Measurements from ENCODE around the gene NDOR1.
A peak's percentile ranks its signal among the peaks of the same experiment; 100 is the strongest.

Gene NDOR1

GRCh38 chr9:137205126-137206069 lies at the start of gene NDOR1, which contains the start of gene TMEM203:
Gene NDOR1, plus strand, starts transcription at chr9:137205700. Its CDS starts 78 bp downstream, at chr9:137205778.
Gene TMEM203, minus strand, starts transcription at chr9:137205648. Its CDS starts 234 bp downstream, at chr9:137205414.
- Mint-ChIP-seq H3K36me3 (ENCODE audit: low read depth) (peaks cover 26% of the 10 kb centered on the region), H3K27ac (peak within 1 kb of the TSS; percentile 94), H3K4me1 (ENCODE audit: low read depth) (peaks cover 48% of the 10 kb centered on the region), H3K4me3 (peak within 1 kb of the TSS; percentile 93), H3K9me3 (no peaks in the 10 kb centered on the region), H3K27me3 (no peaks in the 10 kb centered on the region)

- peak overlapping the region; percentile 47 for H3K4me3 Mint-ChIP-seq
- H3K36me3 Mint-ChIP-seq (ENCODE audit: low read depth): no peaks in the 10 kb centered on the region
- H3K27me3 Mint-ChIP-seq: peaks cover 33% of the 10 kb centered on the region
- H3K27ac Mint-ChIP-seq: no peak overlapping the region
- peaks cover 15% of the 10 kb centered on the region for H3K4me1 Mint-ChIP-seq (ENCODE audit: low read depth)
- no peaks in the 10 kb centered on the region for H3K9me3 Mint-ChIP-seq
Measured at GRCh38 chr9:137156567-137157375, 48.7 kb upstream of the NDOR1 start.

- H3K36me3 Mint-ChIP-seq (ENCODE audit: low read depth): no peaks in the 10 kb centered on the region
- H3K27me3 Mint-ChIP-seq: peaks cover 34% of the 10 kb centered on the region
- no peak overlapping the region for H3K27ac Mint-ChIP-seq
- no peaks in the 10 kb centered on the region for H3K9me3 Mint-ChIP-seq
- H3K4me3 Mint-ChIP-seq: no peak overlapping the region
- H3K4me1 Mint-ChIP-seq (ENCODE audit: low read depth): peaks cover 12% of the 10 kb centered on the region
Measured at GRCh38 chr9:137157618-137158415, 47.7 kb upstream of the NDOR1 start.

- H3K4me1 Mint-ChIP-seq (ENCODE audit: low read depth): peaks cover 12% of the 10 kb centered on the region
- no peak overlapping the region for H3K4me3 Mint-ChIP-seq
- no peak overlapping the region for H3K27ac Mint-ChIP-seq
- no peaks in the 10 kb centered on the region for H3K36me3 Mint-ChIP-seq (ENCODE audit: low read depth)
- H3K27me3 Mint-ChIP-seq: peaks cover 40% of the 10 kb centered on the region
- no peaks in the 10 kb centered on the region for H3K9me3 Mint-ChIP-seq
Measured at GRCh38 chr9:137158625-137159024, 46.9 kb upstream of the NDOR1 start.

- Mint-ChIP-seq H3K4me3 (no peak overlapping the region), H3K9me3 (no peaks in the 10 kb centered on the region), H3K27me3 (peaks cover 40% of the 10 kb centered on the region), H3K36me3 (ENCODE audit: low read depth) (no peaks in the 10 kb centered on the region), H3K4me1 (ENCODE audit: low read depth) (peaks cover 12% of the 10 kb centered on the region), H3K27ac (no peak overlapping the region)
Measured at GRCh38 chr9:137159105-137160053, 46.1 kb upstream of the NDOR1 start.

GRCh38 chr9:137160054-137160425 lies 45.5 kb upstream of the NDOR1 start:
- H3K4me1 Mint-ChIP-seq (ENCODE audit: low read depth): peaks cover 12% of the 10 kb centered on the region
- no peak overlapping the region for H3K27ac Mint-ChIP-seq
- H3K27me3 Mint-ChIP-seq: peaks cover 36% of the 10 kb centered on the region
- no peaks in the 10 kb centered on the region for H3K9me3 Mint-ChIP-seq
- H3K36me3 Mint-ChIP-seq (ENCODE audit: low read depth): no peaks in the 10 kb centered on the region
- no peak overlapping the region for H3K4me3 Mint-ChIP-seq

- Mint-ChIP-seq H3K27ac (no peak overlapping the region), H3K4me1 (ENCODE audit: low read depth) (peaks cover 12% of the 10 kb centered on the region), H3K9me3 (no peaks in the 10 kb centered on the region), H3K36me3 (ENCODE audit: low read depth) (no peaks in the 10 kb centered on the region), H3K4me3 (no peak overlapping the region), H3K27me3 (peaks cover 32% of the 10 kb centered on the region)
Measured at GRCh38 chr9:137160716-137161557, 44.6 kb upstream of the NDOR1 start.

GRCh38 chr9:137161558-137162486 lies 43.7 kb upstream of the NDOR1 start:
- Mint-ChIP-seq H3K4me3 (no peak overlapping the region), H3K27me3 (peaks cover 35% of the 10 kb centered on the region), H3K4me1 (ENCODE audit: low read depth) (peaks cover 12% of the 10 kb centered on the region), H3K9me3 (no peaks in the 10 kb centered on the region), H3K36me3 (ENCODE audit: low read depth) (no peaks in the 10 kb centered on the region), H3K27ac (no peak overlapping the region)

GRCh38 chr9:137162505-137163364 lies 42.8 kb upstream of the NDOR1 start:
- H3K27ac Mint-ChIP-seq: no peak overlapping the region
- no peak overlapping the region for H3K4me3 Mint-ChIP-seq
- peaks cover 35% of the 10 kb centered on the region for H3K27me3 Mint-ChIP-seq

GRCh38 chr9:137163365-137163715 lies 42.2 kb upstream of the NDOR1 start:
- Mint-ChIP-seq H3K27ac (no peak overlapping the region), H3K27me3 (peaks cover 29% of the 10 kb centered on the region), H3K4me1 (ENCODE audit: low read depth) (peaks cover 6% of the 10 kb centered on the region), H3K4me3 (no peak overlapping the region), H3K36me3 (ENCODE audit: low read depth) (no peaks in the 10 kb centered on the region), H3K9me3 (no peaks in the 10 kb centered on the region)

More at GRCh38 chr9:137162505-137163364, 42.8 kb upstream of the NDOR1 start:
- H3K4me1 Mint-ChIP-seq (ENCODE audit: low read depth): peaks cover 6% of the 10 kb centered on the region
- no peaks in the 10 kb centered on the region for H3K36me3 Mint-ChIP-seq (ENCODE audit: low read depth)
- H3K9me3 Mint-ChIP-seq: no peaks in the 10 kb centered on the region

- no peaks in the 10 kb centered on the region for H3K36me3 Mint-ChIP-seq (ENCODE audit: low read depth)
- peaks cover 7% of the 10 kb centered on the region for H3K4me1 Mint-ChIP-seq (ENCODE audit: low read depth)
- H3K9me3 Mint-ChIP-seq: no peaks in the 10 kb centered on the region
- no peak overlapping the region for H3K27ac Mint-ChIP-seq
- H3K4me3 Mint-ChIP-seq: no peak overlapping the region
- peaks cover 29% of the 10 kb centered on the region for H3K27me3 Mint-ChIP-seq
Measured at GRCh38 chr9:137163805-137164204, 41.7 kb upstream of the NDOR1 start.
